ENCODE results near the gene HDAC11. TPM values are rescaled to one million over a fixed set of nuclear protein-coding genes. Genes with fewer than 3 reads are reported as not detected.
"Not testable (repeated sequence)": the region's sequence is repeated elsewhere in the genome, so short reads cannot be mapped to it uniquely, and the experiment has no call there.

HDAC11 gene, protein sequence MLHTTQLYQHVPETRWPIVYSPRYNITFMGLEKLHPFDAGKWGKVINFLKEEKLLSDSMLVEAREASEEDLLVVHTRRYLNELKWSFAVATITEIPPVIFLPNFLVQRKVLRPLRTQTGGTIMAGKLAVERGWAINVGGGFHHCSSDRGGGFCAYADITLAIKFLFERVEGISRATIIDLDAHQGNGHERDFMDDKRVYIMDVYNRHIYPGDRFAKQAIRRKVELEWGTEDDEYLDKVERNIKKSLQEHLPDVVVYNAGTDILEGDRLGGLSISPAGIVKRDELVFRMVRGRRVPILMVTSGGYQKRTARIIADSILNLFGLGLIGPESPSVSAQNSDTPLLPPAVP
- 11.9 and 13.7 TPM in 2 replicates for total RNA-seq
- long read RNA-seq, transcript HDAC11-201 (10 exons, 2,960 nt) = major isoform, 7 of 12 reads
- long read RNA-seq, partial matches to known transcripts = 0 of 12 reads
- long read RNA-seq, other reads (novel, unspliced or antisense) = 4 of 12 reads

DNA sequence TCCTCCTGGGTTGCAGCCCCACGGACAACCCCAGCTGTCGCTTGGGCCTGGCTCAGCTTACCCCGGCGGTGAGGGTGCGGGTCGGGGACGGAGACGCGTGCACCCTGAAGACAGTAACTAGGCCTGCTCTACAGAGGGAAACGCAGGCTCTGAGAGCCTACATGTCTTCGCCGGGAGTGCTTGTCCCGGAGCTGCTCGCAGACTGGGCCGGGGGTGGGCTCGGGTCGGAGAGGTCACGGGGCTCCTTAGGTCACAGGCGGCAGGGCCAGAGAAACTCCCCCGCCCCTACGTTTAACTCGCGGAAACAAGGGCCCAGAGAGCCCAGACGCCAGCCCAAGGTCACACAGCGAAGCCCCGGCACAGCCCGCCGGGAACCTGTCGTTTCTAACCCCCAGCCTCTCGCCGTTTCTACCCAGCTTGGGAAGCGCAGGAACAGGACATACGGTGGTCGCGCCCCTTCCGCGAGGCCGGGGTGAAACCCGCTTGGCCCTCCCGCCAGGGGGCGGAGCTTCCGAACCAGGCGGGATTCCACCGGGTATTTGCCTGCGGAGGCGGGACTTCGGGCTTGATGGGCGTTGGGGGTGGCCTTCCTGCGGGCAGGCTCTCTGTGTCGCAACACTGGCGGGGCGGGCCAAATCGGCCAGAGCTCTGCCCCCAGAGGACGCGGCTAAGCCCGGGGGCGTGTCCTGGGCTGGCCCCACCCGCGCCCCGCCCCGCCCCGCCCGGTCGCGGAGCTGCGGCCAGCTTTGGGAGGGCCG, at the start of gene HDAC11:
HDAC11 (plus strand) TSS at position 725 of the 758 bp plus-strand sequence. CDS start 42 bp downstream, outside the sequence.
- peak within 1 kb of the TSS; percentile 75 for H3K27ac Mint-ChIP-seq (ENCODE audit: unreplicated experiment)
- no peaks in the 10 kb centered on the region for H3K36me3 Mint-ChIP-seq (ENCODE audit: unreplicated experiment)
- peak within 1 kb of the TSS; percentile 84 for H3K4me3 Mint-ChIP-seq (ENCODE audit: unreplicated experiment)
- H3K4me1 Mint-ChIP-seq (ENCODE audit: unreplicated experiment) = peaks cover 33% of the 10 kb centered on the region
- TF ChIP-seq, protein P1, sequence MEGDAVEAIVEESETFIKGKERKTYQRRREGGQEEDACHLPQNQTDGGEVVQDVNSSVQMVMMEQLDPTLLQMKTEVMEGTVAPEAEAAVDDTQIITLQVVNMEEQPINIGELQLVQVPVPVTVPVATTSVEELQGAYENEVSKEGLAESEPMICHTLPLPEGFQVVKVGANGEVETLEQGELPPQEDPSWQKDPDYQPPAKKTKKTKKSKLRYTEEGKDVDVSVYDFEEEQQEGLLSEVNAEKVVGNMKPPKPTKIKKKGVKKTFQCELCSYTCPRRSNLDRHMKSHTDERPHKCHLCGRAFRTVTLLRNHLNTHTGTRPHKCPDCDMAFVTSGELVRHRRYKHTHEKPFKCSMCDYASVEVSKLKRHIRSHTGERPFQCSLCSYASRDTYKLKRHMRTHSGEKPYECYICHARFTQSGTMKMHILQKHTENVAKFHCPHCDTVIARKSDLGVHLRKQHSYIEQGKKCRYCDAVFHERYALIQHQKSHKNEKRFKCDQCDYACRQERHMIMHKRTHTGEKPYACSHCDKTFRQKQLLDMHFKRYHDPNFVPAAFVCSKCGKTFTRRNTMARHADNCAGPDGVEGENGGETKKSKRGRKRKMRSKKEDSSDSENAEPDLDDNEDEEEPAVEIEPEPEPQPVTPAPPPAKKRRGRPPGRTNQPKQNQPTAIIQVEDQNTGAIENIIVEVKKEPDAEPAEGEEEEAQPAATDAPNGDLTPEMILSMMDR (IDR thresholded peaks at IDR 0.05) = peak; percentile 45
- H3K27me3 Mint-ChIP-seq (ENCODE audit: unreplicated experiment) = peaks cover 4% of the 10 kb centered on the region
- no peaks in the 10 kb centered on the region for H3K9me3 Mint-ChIP-seq (ENCODE audit: unreplicated experiment)
- peak; percentile 99 for DNase-seq (ENCODE audit: extremely low spot score, unreplicated experiment)

DNA sequence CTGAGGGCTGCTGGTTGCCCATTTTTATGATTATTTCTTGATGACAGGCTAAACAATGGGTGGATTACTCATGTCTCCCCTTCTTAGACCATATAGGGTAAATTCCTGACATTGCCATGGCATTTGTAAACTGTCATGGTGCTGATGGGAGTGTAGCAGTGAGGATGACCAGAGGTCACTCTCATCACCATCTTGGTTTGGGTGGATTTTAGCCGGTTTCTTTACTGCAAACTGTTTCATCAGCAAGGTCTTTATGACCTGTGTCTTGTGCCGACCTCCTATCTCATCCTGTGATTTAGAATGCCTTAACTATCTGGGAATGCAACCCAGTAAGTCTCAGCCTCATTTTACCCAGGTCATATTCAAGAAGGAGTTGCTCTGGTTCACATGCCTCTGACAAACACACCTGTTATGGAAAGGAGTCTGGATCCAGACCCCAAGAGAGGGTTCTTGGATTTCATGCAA, 49.7 kb upstream of the HDAC11 start:
- H3K4me1 Mint-ChIP-seq (ENCODE audit: unreplicated experiment); H3K9me3 Mint-ChIP-seq (ENCODE audit: unreplicated experiment); H3K27ac Mint-ChIP-seq (ENCODE audit: unreplicated experiment); DNase-seq (ENCODE audit: extremely low spot score, unreplicated experiment); H3K36me3 Mint-ChIP-seq (ENCODE audit: unreplicated experiment); H3K4me3 Mint-ChIP-seq (ENCODE audit: unreplicated experiment): not testable (repeated sequence)
- H3K27me3 Mint-ChIP-seq (ENCODE audit: unreplicated experiment) = peaks cover 25% of the 10 kb centered on the region

DNA sequence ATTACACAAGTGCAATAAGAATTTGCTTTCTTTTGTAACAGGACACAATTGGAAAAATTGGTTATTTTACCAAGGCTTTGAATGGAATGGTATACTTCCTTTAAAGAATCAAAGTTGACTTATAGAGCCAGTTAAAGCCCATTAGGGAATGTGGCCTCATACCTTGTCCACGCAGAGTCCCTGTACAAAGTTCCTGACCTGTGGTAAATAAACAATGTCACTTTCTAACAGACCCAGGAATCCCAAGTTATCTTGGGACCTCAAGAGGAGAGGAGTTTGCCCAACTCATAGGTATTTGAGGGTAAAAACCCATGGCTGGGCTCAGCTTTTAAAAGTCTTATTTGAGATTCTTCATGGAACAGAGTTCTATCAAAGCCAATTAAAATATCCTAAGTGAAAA, 48.0 kb upstream of the HDAC11 start:
- TF ChIP-seq, protein P1 (IDR thresholded peaks at IDR 0.05) = no peak
- H3K4me3 Mint-ChIP-seq (ENCODE audit: unreplicated experiment) = no peak overlapping the region
- no peak overlapping the region for H3K27ac Mint-ChIP-seq (ENCODE audit: unreplicated experiment)
- peaks cover 35% of the 10 kb centered on the region for H3K27me3 Mint-ChIP-seq (ENCODE audit: unreplicated experiment)
- DNase-seq (ENCODE audit: extremely low spot score, unreplicated experiment) = no peak
- no peaks in the 10 kb centered on the region for H3K36me3 Mint-ChIP-seq (ENCODE audit: unreplicated experiment)
- H3K4me1 Mint-ChIP-seq (ENCODE audit: unreplicated experiment) = no peaks in the 10 kb centered on the region
- H3K9me3 Mint-ChIP-seq (ENCODE audit: unreplicated experiment) = no peaks in the 10 kb centered on the region

DNA sequence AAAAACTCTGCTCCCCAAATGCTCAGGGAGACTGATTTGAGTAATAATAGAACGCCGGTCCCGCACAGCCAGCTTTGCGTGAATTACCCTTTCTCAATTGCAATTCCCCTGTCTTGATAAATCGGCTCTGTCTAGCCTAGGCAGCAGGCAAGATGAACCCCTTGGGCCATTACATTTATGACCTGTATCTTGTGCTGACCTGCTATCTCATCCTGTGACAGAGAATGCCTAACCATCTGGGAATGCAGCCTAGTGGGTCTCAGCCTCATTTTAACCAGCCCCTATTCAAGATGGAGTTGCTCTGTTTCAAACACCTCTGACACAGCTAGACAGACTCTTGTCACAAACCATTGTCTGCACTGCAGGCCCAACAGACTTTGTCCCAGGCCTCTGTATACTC, 46.2 kb upstream of the HDAC11 start:
- H3K9me3 Mint-ChIP-seq (ENCODE audit: unreplicated experiment) = no peaks in the 10 kb centered on the region
- H3K27ac Mint-ChIP-seq (ENCODE audit: unreplicated experiment) = no peak overlapping the region
- no peak overlapping the region for H3K4me3 Mint-ChIP-seq (ENCODE audit: unreplicated experiment)
- peaks cover 39% of the 10 kb centered on the region for H3K27me3 Mint-ChIP-seq (ENCODE audit: unreplicated experiment)
- DNase-seq (ENCODE audit: extremely low spot score, unreplicated experiment) = no peak
- TF ChIP-seq, protein P1 (IDR thresholded peaks at IDR 0.05) = no peak
- no peaks in the 10 kb centered on the region for H3K4me1 Mint-ChIP-seq (ENCODE audit: unreplicated experiment)
- no peaks in the 10 kb centered on the region for H3K36me3 Mint-ChIP-seq (ENCODE audit: unreplicated experiment)

DNA sequence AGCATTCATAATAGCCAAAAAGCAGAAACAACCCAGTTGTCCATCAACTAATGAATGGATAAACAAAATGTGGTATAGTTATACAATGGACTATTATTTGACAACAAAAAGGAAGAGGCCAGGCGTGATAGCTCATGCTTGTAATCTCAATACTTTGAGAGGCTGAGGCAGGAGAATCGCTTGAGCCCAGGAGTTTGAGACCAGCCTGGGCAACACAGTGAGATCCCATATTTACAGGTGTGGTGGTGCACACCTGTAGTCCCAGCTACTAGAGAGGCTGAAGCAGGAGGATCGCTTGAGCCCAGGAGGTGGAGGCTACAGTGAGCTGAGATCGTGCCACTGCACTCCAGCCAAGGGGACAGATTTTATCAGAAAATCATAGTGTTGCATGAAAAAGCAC, 43.9 kb upstream of the HDAC11 start:
- peaks cover 46% of the 10 kb centered on the region for H3K27me3 Mint-ChIP-seq (ENCODE audit: unreplicated experiment)
- not testable (repeated sequence) for H3K9me3 Mint-ChIP-seq (ENCODE audit: unreplicated experiment); H3K4me3 Mint-ChIP-seq (ENCODE audit: unreplicated experiment); DNase-seq (ENCODE audit: extremely low spot score, unreplicated experiment); H3K27ac Mint-ChIP-seq (ENCODE audit: unreplicated experiment); H3K4me1 Mint-ChIP-seq (ENCODE audit: unreplicated experiment); H3K36me3 Mint-ChIP-seq (ENCODE audit: unreplicated experiment)
